Mesodermal cell (in vitro differentiated cells): ENCODE measurements around the gene TRIM25.

Experiments
- H3K27ac ChIP-seq: 2 replicates; pipeline ENCODE4 v1.7.0; 2013; ENCODE audit warnings: mild to moderate bottlenecking, low read depth, low read length, moderate library complexity; ENCODE audit not compliant: severe bottlenecking
- H3K36me3 ChIP-seq: 2 replicates; pipeline ENCODE4 v1.7.1; 2013; ENCODE audit warnings: mild to moderate bottlenecking, low read length, moderate library complexity; ENCODE audit not compliant: control insufficient read depth, insufficient read depth
- H3K4me1 ChIP-seq: one replicate; pipeline ENCODE4 v1.7.1; 2013; ENCODE audit warnings: mild to moderate bottlenecking, low read length; ENCODE audit not compliant: insufficient read depth, control insufficient read depth, poor library complexity, severe bottlenecking
- H3K4me3 ChIP-seq: 2 replicates; pipeline ENCODE4 v1.7.0; 2013; ENCODE audit warnings: low read length, control low read depth, mild to moderate bottlenecking; ENCODE audit not compliant: insufficient read depth, poor library complexity, severe bottlenecking; ENCODE audit errors: extremely low read depth
- H3K9me3 ChIP-seq: 2 replicates; pipeline ENCODE4 v1.7.1; 2013; ENCODE audit warnings: mild to moderate bottlenecking, low read length, moderate library complexity; ENCODE audit not compliant: control insufficient read depth
- WGBS, 2 experiments: methylation state at CpG; one replicate each; pipeline ENCODE4 v1.1.5; 2013; ENCODE audit warnings: missing lambda C conversion rate in 2 of 2; ENCODE audit not compliant: insufficient coverage in 2 of 2; 5-methylcytosine and 5-hydroxymethylcytosine counted together

TRIM25 gene

DNA sequence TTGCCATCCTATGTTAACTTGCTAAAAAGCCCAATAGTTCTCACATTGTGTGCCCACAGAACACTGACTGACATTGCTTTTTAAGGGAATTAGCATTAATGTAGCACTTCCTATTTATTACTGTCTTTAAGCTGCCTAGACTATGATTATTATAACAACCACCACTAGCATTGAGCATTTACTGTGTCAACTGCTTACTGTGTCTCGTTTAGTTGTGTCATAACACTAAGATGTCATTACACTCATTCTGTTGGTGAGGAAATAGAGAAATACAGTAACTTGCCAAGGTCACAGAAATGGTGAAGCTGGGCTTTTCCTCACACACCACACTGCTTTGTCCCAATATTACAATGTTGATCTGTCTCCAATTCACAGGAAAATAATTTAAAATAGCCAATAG lies 30.2 kb downstream of the TRIM25 start:
- peaks cover 15% of the 10 kb centered on the region for H3K9me3 ChIP-seq
- no peak overlapping the region for H3K27ac ChIP-seq
- H3K4me3 ChIP-seq = no peak overlapping the region
- H3K36me3 ChIP-seq = peaks cover 6% of the 10 kb centered on the region
- WGBS, 2 experiments = 83% methylated on average over 1 of the region's 1 CpG; no CpG with 5 or more reads in 1 of the 2 experiments
- H3K4me1 ChIP-seq = no peaks in the 10 kb centered on the region

DNA sequence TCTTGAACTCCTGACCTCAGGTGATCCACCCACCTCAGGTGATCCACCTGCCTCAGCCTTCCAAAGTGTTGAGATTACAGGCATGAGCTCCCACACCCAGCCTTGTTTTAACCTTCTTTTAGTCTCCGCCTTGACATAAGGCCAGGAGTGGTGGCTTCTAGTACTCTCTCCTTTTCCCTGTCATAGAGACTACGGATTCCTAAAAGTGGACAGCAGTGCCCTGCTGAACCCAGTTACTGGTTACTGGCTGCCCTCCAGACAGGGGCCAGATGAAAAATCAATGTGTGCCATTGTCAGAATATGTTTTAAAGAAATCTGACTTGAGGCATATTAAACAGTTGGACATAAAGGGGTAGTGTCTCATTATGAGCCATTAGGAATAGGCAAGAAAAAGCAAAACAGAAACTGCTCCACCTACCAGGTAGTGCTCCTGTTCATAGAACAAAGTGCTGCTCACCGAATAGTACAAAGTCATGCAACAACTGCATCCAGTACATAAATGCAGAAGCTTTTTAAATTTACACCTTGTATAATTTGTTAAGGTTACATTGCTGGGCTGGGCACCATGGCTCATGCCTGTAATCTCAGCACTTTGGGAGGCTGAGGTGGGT lies 32.1 kb downstream of the TRIM25 start:
- Histone ChIP-seq H3K36me3 (no peaks in the 10 kb centered on the region), H3K27ac (no peak overlapping the region), H3K4me3 (no peak overlapping the region), H3K9me3 (no peaks in the 10 kb centered on the region), H3K4me1 (no peaks in the 10 kb centered on the region)
- WGBS, 2 experiments = 80% methylated on average over 1 of the region's 3 CpGs; no CpG with 5 or more reads in 1 of the 2 experiments

DNA sequence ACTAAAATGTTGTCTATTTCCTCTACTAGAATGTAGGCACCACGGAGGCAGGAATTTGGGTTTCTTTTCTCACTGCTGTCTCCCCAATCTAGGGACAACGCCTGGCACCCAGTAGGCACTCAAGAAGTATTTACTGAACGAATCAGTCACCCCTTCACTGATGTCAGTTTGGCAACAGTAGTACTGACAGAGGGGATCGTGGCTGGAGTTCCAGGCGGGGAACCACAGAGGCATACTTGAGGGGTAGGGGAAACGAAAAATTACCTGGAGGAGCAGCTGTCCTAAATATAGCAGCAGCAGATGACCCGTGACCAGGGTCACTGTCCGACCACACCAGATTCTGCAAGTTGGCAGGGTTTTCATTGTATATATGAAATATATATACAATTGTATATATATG lies 33.3 kb downstream of the TRIM25 start:
- no peak overlapping the region for H3K4me3 ChIP-seq
- H3K36me3 ChIP-seq = no peaks in the 10 kb centered on the region
- WGBS, 2 experiments = 92 to 95% methylated on average over 5 to 6 of the region's 8 CpGs
- no peak overlapping the region for H3K27ac ChIP-seq
- H3K4me1 ChIP-seq = no peaks in the 10 kb centered on the region
- no peaks in the 10 kb centered on the region for H3K9me3 ChIP-seq

DNA sequence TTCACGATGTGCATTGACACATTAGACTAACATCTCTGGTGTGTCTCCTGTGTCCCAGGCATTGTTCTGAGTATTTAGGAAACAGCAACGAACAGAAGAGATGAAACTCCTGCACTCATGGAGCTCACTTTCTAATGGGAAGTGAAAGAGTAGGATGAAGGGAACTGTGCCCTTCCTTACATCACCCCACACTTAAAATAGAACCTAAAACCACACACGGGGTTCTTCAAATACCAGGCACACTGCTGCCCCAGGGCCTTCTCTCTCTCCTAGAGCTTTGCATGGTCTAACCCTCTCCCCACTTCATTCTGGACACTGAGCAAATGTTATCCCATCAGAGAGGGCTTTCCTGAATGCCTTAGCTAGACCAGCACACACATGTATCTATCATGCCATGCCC lies 33.7 kb downstream of the TRIM25 start:
- Histone ChIP-seq H3K36me3 (no peaks in the 10 kb centered on the region), H3K4me1 (no peaks in the 10 kb centered on the region), H3K9me3 (no peaks in the 10 kb centered on the region), H3K4me3 (no peak overlapping the region), H3K27ac (no peak overlapping the region)
- WGBS, 2 experiments = 80 to 92% methylated on average over 1 to 2 of the region's 3 CpGs

DNA sequence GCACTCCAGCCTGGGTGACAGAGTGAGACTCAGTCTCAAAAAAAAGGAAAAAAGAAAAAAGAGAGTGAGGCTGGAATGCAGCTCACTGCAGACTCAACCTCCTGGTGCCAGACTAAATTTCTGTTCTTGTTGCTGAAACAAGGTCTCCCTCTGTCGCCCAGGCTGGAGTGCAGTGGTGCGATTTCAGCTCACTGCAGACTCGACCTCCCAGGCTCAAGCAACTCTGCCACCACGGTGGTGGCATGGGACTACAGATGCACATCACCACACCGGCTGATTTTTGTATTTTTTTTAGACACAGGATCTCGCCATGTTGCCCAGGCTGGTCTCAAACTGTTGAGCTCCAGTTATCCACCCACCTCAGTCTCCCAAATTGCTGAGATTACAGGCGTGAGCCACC lies 34.6 kb downstream of the TRIM25 start:
- no peak overlapping the region for H3K27ac ChIP-seq
- no peaks in the 10 kb centered on the region for H3K36me3 ChIP-seq
- no peaks in the 10 kb centered on the region for H3K4me1 ChIP-seq
- no peaks in the 10 kb centered on the region for H3K9me3 ChIP-seq
- WGBS, 2 experiments = 92 to 94% methylated on average over 6 of the region's 7 CpGs
- H3K4me3 ChIP-seq = no peak overlapping the region

DNA sequence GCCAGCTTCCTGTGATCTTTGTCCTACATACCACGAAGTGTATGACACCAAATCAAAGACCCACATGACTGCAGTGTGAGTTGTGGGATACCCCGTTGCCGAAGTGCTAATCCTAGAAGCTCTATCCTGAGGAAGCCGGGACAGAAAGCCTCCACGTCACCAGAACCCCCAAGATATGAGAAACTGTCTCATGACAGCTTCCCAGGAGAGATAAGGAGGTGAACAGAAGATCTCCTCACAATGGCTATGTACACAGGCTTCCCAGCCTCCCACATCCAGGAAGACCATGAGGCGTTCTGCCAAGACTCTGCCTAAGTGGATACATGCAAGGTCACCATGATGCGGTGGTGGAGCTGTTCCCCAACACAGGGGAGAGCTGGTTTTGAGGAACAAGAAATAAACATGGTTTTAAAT lies 37.1 kb downstream of the TRIM25 start:
- Histone ChIP-seq H3K36me3 (no peaks in the 10 kb centered on the region), H3K27ac (no peak overlapping the region), H3K4me1 (no peaks in the 10 kb centered on the region), H3K9me3 (no peaks in the 10 kb centered on the region), H3K4me3 (no peak overlapping the region)
- 82% methylated on average over 3 of the region's 7 CpGs; no CpG with 5 or more reads in 1 of the 2 experiments for WGBS, 2 experiments

DNA sequence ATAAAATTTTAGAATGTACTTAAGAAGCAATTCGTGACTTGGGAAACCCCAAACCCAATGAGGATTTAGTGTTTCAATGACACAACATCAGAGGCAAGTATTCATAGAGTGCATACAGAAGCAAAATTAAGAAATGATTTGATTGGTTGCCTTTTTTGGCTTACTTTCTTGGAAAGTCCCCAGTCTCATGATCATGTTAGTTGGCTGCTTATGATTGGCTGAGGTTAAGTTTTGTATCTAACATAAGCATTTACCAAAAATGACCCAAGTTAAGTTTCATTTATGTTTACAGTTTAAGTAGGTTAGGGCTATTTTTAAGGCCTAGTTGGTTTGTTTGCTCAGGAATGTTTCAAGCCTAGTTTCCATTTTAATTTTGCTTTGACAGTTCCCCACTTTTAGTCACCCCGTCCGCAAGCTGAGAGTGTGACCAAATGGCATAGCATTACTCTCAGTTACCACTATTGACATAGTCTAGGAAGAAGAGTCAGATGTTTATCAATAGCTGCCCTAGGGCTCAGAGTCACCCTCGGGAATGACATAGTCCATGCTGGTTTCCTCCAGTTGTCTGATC lies 43.7 kb downstream of the TRIM25 start:
- no peaks in the 10 kb centered on the region for H3K9me3 ChIP-seq
- peaks cover 19% of the 10 kb centered on the region for H3K4me1 ChIP-seq
- WGBS, 2 experiments = 88 to 93% methylated on average over 2 to 4 of the region's 4 CpGs
- no peak overlapping the region for H3K4me3 ChIP-seq
- H3K27ac ChIP-seq = no peak overlapping the region
- H3K36me3 ChIP-seq = no peaks in the 10 kb centered on the region

DNA sequence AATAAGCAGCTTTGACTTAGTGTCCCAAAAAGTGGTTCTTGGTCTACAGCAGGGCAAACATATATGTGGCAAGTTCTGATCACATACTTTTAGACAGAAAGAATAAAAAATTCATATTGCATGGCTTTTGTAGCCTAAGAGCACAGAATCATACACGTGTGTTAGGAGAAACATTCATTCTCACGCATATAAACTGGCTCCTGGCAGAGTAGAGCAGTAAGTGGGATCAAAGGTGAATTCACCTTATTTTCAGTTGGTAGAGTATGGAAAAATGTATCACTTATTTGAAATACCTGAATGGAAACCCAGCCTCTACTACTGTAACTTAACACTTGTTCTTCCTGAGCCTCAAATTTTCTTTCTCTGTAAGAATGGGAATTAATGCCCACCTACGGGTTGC lies 45.1 kb downstream of the TRIM25 start:
- H3K4me3 ChIP-seq = no peak overlapping the region
- peak overlapping the region; percentile 97 for H3K27ac ChIP-seq
- no peaks in the 10 kb centered on the region for H3K9me3 ChIP-seq
- H3K4me1 ChIP-seq = peaks cover 19% of the 10 kb centered on the region
- WGBS, 2 experiments = 93 to 100% methylated on average over 1 to 2 of the region's 3 CpGs
- peaks cover 5% of the 10 kb centered on the region for H3K36me3 ChIP-seq

DNA sequence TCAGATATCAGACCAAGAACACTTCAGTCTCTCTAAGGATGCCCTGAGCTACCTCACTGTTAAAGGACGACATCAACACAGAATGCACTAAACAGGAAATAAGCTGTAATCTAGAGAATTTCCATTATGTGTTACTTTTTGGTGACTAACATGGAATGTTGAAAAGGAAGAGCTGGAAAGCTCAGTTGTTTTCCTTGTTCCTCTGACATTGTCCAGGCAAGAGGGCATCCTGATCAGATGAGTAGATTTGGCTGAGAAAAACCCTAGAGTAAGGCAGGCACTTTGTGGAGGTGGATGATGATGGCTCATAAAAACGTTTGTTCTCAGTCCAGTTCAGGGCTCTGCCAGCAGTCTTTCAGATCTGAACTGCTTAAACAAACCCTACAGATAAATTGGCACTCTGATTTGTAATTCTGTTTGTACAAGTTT lies 45.9 kb downstream of the TRIM25 start:
- WGBS, 2 experiments = 46% methylated on average over 2 of the region's 2 CpGs; no CpG with 5 or more reads in 1 of the 2 experiments

DNA sequence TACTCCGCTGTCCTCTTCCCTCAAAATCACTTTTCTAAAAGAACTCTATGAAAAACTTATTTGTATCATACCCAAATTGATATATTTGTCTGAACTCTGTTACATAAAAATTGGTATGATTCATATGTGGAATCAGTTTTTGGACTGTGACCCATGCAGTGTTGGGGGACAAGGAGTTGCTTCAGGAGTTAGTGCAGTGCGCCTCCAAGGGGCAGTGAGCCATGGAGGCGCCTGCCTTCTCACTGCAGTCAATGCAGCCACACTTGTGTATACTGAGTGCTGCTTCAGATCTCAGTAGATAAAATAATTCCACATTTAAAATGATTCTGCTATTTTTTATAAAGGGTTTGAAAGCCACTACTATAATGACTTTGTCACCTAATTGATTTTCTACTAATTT lies 47.4 kb downstream of the TRIM25 start:
- 80% methylated on average over 1 of the region's 3 CpGs; no CpG with 5 or more reads in 1 of the 2 experiments for WGBS, 2 experiments
- peaks cover 21% of the 10 kb centered on the region for H3K36me3 ChIP-seq
- no peak overlapping the region for H3K4me3 ChIP-seq
- H3K4me1 ChIP-seq = peaks cover 19% of the 10 kb centered on the region
- H3K27ac ChIP-seq = peak overlapping the region; percentile 24
- no peaks in the 10 kb centered on the region for H3K9me3 ChIP-seq

More for the DNA sequence above, 45.9 kb downstream of the TRIM25 start:
- Histone ChIP-seq H3K9me3 (no peaks in the 10 kb centered on the region), H3K27ac (peak overlapping the region; percentile 97), H3K4me1 (peaks cover 19% of the 10 kb centered on the region), H3K36me3 (peaks cover 8% of the 10 kb centered on the region), H3K4me3 (no peak overlapping the region)

DNA sequence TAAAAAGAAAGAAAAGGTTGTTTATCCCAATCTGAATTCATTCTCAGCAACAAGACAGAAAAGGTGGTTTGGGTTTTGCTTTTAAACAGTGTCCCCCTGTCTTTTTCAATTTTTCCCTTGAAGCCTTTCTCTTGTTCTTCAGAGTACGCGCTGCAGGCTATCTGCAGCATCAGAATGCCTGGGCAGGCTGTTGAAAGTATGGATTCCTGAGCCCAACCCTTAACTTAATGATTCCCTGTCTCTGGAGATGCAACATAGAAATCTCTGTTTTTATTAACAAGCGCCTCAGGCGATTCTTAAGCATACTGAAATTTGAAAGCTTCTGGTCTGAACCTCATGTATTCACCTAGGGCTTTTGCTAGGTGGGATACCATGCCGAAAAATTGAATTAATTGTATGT lies 47.8 kb downstream of the TRIM25 start:
- no peak overlapping the region for H3K4me3 ChIP-seq
- H3K27ac ChIP-seq = peak overlapping the region; percentile 24
- H3K36me3 ChIP-seq = peaks cover 25% of the 10 kb centered on the region
- WGBS, 2 experiments = 68 to 76% methylated on average over 4 of the region's 5 CpGs
- H3K4me1 ChIP-seq = peaks cover 19% of the 10 kb centered on the region
- no peaks in the 10 kb centered on the region for H3K9me3 ChIP-seq
